Sigmoid colon (tissue), 7 donors: ENCODE data around the gene ANKS6. TPM values are rescaled to one million over a fixed set of nuclear protein-coding genes. Genes with fewer than 3 reads are reported as not detected.
A peak's percentile ranks its signal among the peaks of the same experiment; 100 is the strongest.

Experiments used
- DNase-seq: peaks from one replicate; pipeline ENCODE4 v3.0.0-alpha.2; 2019
- H3K27ac ChIP-seq, 4 donors: fragments of 200-600 bp; sonication (generic); one replicate each; pipeline ENCODE4 v1.5.1; 2016 to 2019; ENCODE audit warnings: mild to moderate bottlenecking in 1 of 4
- H3K27me3 ChIP-seq, 3 donors: fragments of 200-600 bp; sonication (generic); one replicate each; pipeline ENCODE4 v1.5.1; 2019; ENCODE audit warnings: mild to moderate bottlenecking in 1 of 3
- H3K36me3 ChIP-seq, 4 donors: fragments of 200-600 bp; sonication (generic); one replicate each; pipeline ENCODE4 v1.5.1; 2016 to 2019
- H3K4me1 ChIP-seq, 4 donors: fragments of 200-600 bp; sonication (generic); one replicate each; pipeline ENCODE4 v1.5.1; 2017 to 2019
- H3K4me3 ChIP-seq, 4 donors: fragments of 200-600 bp; sonication (generic); one replicate each; pipeline ENCODE4 v1.5.1; 2017 to 2019; ENCODE audit warnings: mild to moderate bottlenecking in 2 of 4, moderate library complexity in 1 of 4
- H3K9me3 ChIP-seq, 4 donors: fragments of 200-600 bp in 3 of 4; sonication (generic) in 3 of 4; one replicate each; pipeline versions ENCODE4 v1.5.1 to v1.6.1; 2013 to 2019
- CTCF ChIP-seq, 4 experiments: fragments of 450-650 bp in 3 of 4; fragments of 200-600 bp in 1 of 4; IDR thresholded peaks; one replicate each; pipeline ENCODE4 v1.5.1; 2016 to 2019; ENCODE audit warnings: antibody characterized with exemption in 4 of 4, mild to moderate bottlenecking in 3 of 4, moderate library complexity in 2 of 4
- EP300 ChIP-seq, 4 donors: sonication (generic); formaldehyde crosslinking; IDR thresholded peaks; one replicate each; pipeline ENCODE4 v1.6.1; 2017; ENCODE audit warnings: antibody characterized with exemption in 4 of 4
- POLR2A ChIP-seq, 2 donors: fragments of 450-650 bp; IDR thresholded peaks; one replicate each; pipeline ENCODE4 v1.6.1; 2016; ENCODE audit warnings: antibody characterized with exemption in 2 of 2, mild to moderate bottlenecking in 2 of 2, moderate library complexity in 2 of 2
- POLR2AphosphoS5 ChIP-seq, 4 donors: sonication (generic); formaldehyde crosslinking; IDR thresholded peaks; one replicate each; pipeline ENCODE4 v1.6.1; 2017; ENCODE audit warnings: antibody characterized with exemption in 4 of 4
- WGBS, 2 donors: extraction: QIAGEN DNeasy Blood & Tissue Kit; methylation state at CpG; one replicate each; pipeline ENCODE4 v1.1.7; 2013; 5-methylcytosine and 5-hydroxymethylcytosine counted together
- intact Hi-C: fragments of 100-400 bp; cut with DNase I; formaldehyde crosslinking; loops from one replicate; pipeline ENCODE4 v1.15.1; 2023
- polyA plus RNA-seq, 3 donors: library from polyadenylated mRNA; stranded (reverse); fragments of 200-250 nt; gene quantifications; one replicate each; pipeline ENCODE4 v1.2.3, GENCODE V29; 2013
- total RNA-seq, 4 donors: library from RNA; depleted of rRNA; stranded (reverse); fragments of >200 nt; gene quantifications; one replicate each; pipeline ENCODE4 v1.1.0, GENCODE V29; 2016
- donor health status: healthy with polysubstance abuse.
- donor health status: Bipolar disorder and iron deficiency.
- donor health status: healthy.

Gene ANKS6
- total and polyA plus RNA-seq, 7 donors: 5.4 to 22.8 (median 10.7) TPM

- intact Hi-C loops: no loop called here
- WGBS, 2 donors: 96% methylated on average over 5 of the region's 5 CpGs
- no peak overlapping the region for H3K4me3 ChIP-seq
- TF ChIP-seq POLR2A (IDR thresholded peaks at IDR 0.05) (no peak), CTCF (IDR thresholded peaks at IDR 0.05) (no peak), POLR2AphosphoS5 (IDR thresholded peaks at IDR 0.05) (no peak), EP300 (IDR thresholded peaks at IDR 0.05) (no peak)
- H3K27ac ChIP-seq: no peak overlapping the region
- DNase-seq: no peak
- peaks cover 0 to 17% (median 13%) of the 10 kb centered on the region in 4 donors for H3K4me1 ChIP-seq
- no peaks in the 10 kb centered on the region for H3K9me3 ChIP-seq
- no peaks in the 10 kb centered on the region for H3K27me3 ChIP-seq
- peaks cover 0 to 19% (median 5%) of the 10 kb centered on the region in 4 donors for H3K36me3 ChIP-seq
Observed at GRCh38 chr9:98789483-98790133, 6.7 kb downstream of the ANKS6 start.

GRCh38 chr9:98787766-98788335, 8.5 kb downstream of the ANKS6 start:
- peak; percentile 57 for DNase-seq
- H3K27ac ChIP-seq: no peak overlapping the region
- intact Hi-C loops: no loop called here
- H3K4me3 ChIP-seq: no peak overlapping the region
- H3K27me3 ChIP-seq: no peaks in the 10 kb centered on the region
- peaks cover 0 to 35% (median 11%) of the 10 kb centered on the region in 4 donors for H3K36me3 ChIP-seq
- H3K9me3 ChIP-seq: no peaks in the 10 kb centered on the region
- TF ChIP-seq CTCF (IDR thresholded peaks at IDR 0.05) (no peak), POLR2AphosphoS5 (IDR thresholded peaks at IDR 0.05) (no peak), POLR2A (IDR thresholded peaks at IDR 0.05) (no peak), EP300 (IDR thresholded peaks at IDR 0.05) (no peak)
- 96% methylated on average over 12 of the region's 12 CpGs for WGBS, 2 donors
- H3K4me1 ChIP-seq: peaks cover 0 to 12% (median 9%) of the 10 kb centered on the region in 4 donors

GRCh38 chr9:98786750-98787510, 9.4 kb downstream of the ANKS6 start:
- DNase-seq: peak; percentile 49
- H3K36me3 ChIP-seq: peaks cover 0 to 44% (median 16%) of the 10 kb centered on the region in 4 donors
- TF ChIP-seq CTCF (IDR thresholded peaks at IDR 0.05) (no peak), POLR2AphosphoS5 (IDR thresholded peaks at IDR 0.05) (no peak), POLR2A (IDR thresholded peaks at IDR 0.05) (no peak), EP300 (IDR thresholded peaks at IDR 0.05) (no peak)
- no peak overlapping the region for H3K27ac ChIP-seq
- H3K4me1 ChIP-seq: peaks cover 0 to 12% (median 9%) of the 10 kb centered on the region in 4 donors
- no peaks in the 10 kb centered on the region for H3K9me3 ChIP-seq
- no peak overlapping the region for H3K4me3 ChIP-seq
- H3K27me3 ChIP-seq: no peaks in the 10 kb centered on the region
- intact Hi-C loops: no loop called here
- WGBS, 2 donors: 90 to 94% methylated on average over 4 of the region's 4 CpGs

GRCh38 chr9:98784831-98785806, 11.2 kb downstream of the ANKS6 start:
- Histone ChIP-seq H3K27me3 (no peaks in the 10 kb centered on the region), H3K27ac (no peak overlapping the region), H3K4me3 (no peak overlapping the region), H3K4me1 (no peaks in the 10 kb centered on the region), H3K36me3 (peaks cover 0 to 61% (median 20%) of the 10 kb centered on the region in 4 donors), H3K9me3 (no peaks in the 10 kb centered on the region)
- intact Hi-C loops: no loop called here
- DNase-seq: no peak
- TF ChIP-seq POLR2AphosphoS5 (IDR thresholded peaks at IDR 0.05): no peak
- no peak for TF ChIP-seq CTCF (IDR thresholded peaks at IDR 0.05)
- no peak for TF ChIP-seq EP300 (IDR thresholded peaks at IDR 0.05)
- no peak for TF ChIP-seq POLR2A (IDR thresholded peaks at IDR 0.05)
- 78 to 82% methylated on average over 11 of the region's 11 CpGs for WGBS, 2 donors
